Medulla oblongata (tissue), 1 donor: Measurements from ENCODE around the gene PSMA3.
A peak's percentile ranks its signal among the peaks of the same experiment; 100 is the strongest.

ENCODE experiments used
- DNase-seq: peaks from one replicate; pipeline ENCODE4 v3.0.0-alpha.2; 2015; ENCODE audit errors: extremely low spot score

Gene PSMA3

GRCh38 chr14:58270628-58271027 lies 26.0 kb downstream of the PSMA3 start:
- DNase-seq: no peak

- DNase-seq: peak; percentile 12
Observed at GRCh38 chr14:58272588-58273372, 28.1 kb downstream of the PSMA3 start.

GRCh38 chr14:58274881-58275280 lies 30.2 kb downstream of the PSMA3 start:
- no peak for DNase-seq

GRCh38 chr14:58275527-58276190 lies 31.0 kb downstream of the PSMA3 start:
- DNase-seq: no peak

- DNase-seq: no peak
Observed at GRCh38 chr14:58276208-58276607, 31.6 kb downstream of the PSMA3 start.

- no peak for DNase-seq
Observed at GRCh38 chr14:58278177-58278576, 33.5 kb downstream of the PSMA3 start.

GRCh38 chr14:58280954-58281787 lies 36.5 kb downstream of the PSMA3 start:
- peak; percentile 77 for DNase-seq

- no peak for DNase-seq
Observed at GRCh38 chr14:58281969-58282368, 37.3 kb downstream of the PSMA3 start.

- DNase-seq: no peak
Observed at GRCh38 chr14:58282925-58283593, 38.4 kb downstream of the PSMA3 start.

GRCh38 chr14:58283730-58284129 lies 39.1 kb downstream of the PSMA3 start:
- no peak for DNase-seq

- no peak for DNase-seq
Observed at GRCh38 chr14:58285132-58285531, 40.5 kb downstream of the PSMA3 start.

- DNase-seq: no peak
Observed at GRCh38 chr14:58287607-58288042, 43.0 kb downstream of the PSMA3 start.

GRCh38 chr14:58288106-58288792 lies 43.6 kb downstream of the PSMA3 start:
- no peak for DNase-seq

- no peak for DNase-seq
Observed at GRCh38 chr14:58291646-58292045, 47.0 kb downstream of the PSMA3 start.

GRCh38 chr14:58292187-58292586 lies 47.5 kb downstream of the PSMA3 start:
- no peak for DNase-seq

GRCh38 chr14:58294201-58294600 lies 49.6 kb downstream of the PSMA3 start:
- no peak for DNase-seq

GRCh38 chr14:58296726-58297125 lies 52.1 kb downstream of the PSMA3 start:
- DNase-seq: no peak

GRCh38 chr14:58297412-58297761 lies 52.7 kb downstream of the PSMA3 start:
- no peak for DNase-seq

- peak; percentile 100 for DNase-seq
Observed at GRCh38 chr14:58297762-58298476, 53.3 kb downstream of the PSMA3 start.
